ENCODE measurements around the gene DOCK2. TPM values are rescaled to one million over a fixed set of nuclear protein-coding genes. Genes with fewer than 3 reads are reported as not detected.
"Not testable (repeated sequence)": the region's sequence is repeated elsewhere in the genome, so short reads cannot be mapped to it uniquely, and the experiment has no call there.

The DOCK2 gene
- total RNA-seq, 4 donors from 2014 or later: 0.32 to 5.3 (median 2.7) TPM

GRCh38 chr5:169652057-169652456 lies 15.0 kb downstream of the DOCK2 start:
- intact Hi-C loops (cut with DNase I; ENCODE audit: low total_unique reads): no loop called here
- ATAC-seq (no peak), DNase-seq (no peak)
- Histone ChIP-seq H3K27me3 (no peaks in the 10 kb centered on the region), H3K36me3 (no peaks in the 10 kb centered on the region), H3K9me3 (no peaks in the 10 kb centered on the region), H3K4me1 (no peaks in the 10 kb centered on the region), H3K27ac (no peak overlapping the region), H3K4me3 (no peak overlapping the region)
- in situ Hi-C loops (cut with MboI; ENCODE audit: low sequenced_read_pairs in 4 of 4): no loop called here
- TF ChIP-seq CTCF (IDR thresholded peaks at IDR 0.05 in 4 of 5, conservative IDR thresholded peaks at IDR 0.05 in 1 of 5) (no peak), POLR2A (IDR thresholded peaks at IDR 0.05) (no peak)

- H3K4me3 ChIP-seq: no peak overlapping the region
- no peaks in the 10 kb centered on the region for H3K4me1 ChIP-seq
- H3K27ac ChIP-seq: no peak overlapping the region
- intact Hi-C loops (cut with DNase I; ENCODE audit: low total_unique reads) (no loop called here), in situ Hi-C loops (cut with MboI; ENCODE audit: low sequenced_read_pairs in 4 of 4) (no loop called here)
- no peak for ATAC-seq
- TF ChIP-seq CTCF (IDR thresholded peaks at IDR 0.05 in 4 of 5, conservative IDR thresholded peaks at IDR 0.05 in 1 of 5): no peak
- no peak for TF ChIP-seq POLR2A (IDR thresholded peaks at IDR 0.05)
- no peak for DNase-seq
- no peaks in the 10 kb centered on the region for H3K36me3 ChIP-seq
- H3K9me3 ChIP-seq: no peaks in the 10 kb centered on the region
- H3K27me3 ChIP-seq: no peaks in the 10 kb centered on the region
Observed at GRCh38 chr5:169653091-169653490, 16.0 kb downstream of the DOCK2 start.

- no peaks in the 10 kb centered on the region for H3K36me3 ChIP-seq
- no peak for ATAC-seq
- H3K4me1 ChIP-seq: no peaks in the 10 kb centered on the region
- H3K4me3 ChIP-seq: no peak overlapping the region
- intact Hi-C loops (cut with DNase I; ENCODE audit: low total_unique reads) (no loop called here), in situ Hi-C loops (cut with MboI; ENCODE audit: low sequenced_read_pairs in 4 of 4) (no loop called here)
- DNase-seq: no peak
- H3K27ac ChIP-seq: no peak overlapping the region
- H3K27me3 ChIP-seq: no peaks in the 10 kb centered on the region
- TF ChIP-seq POLR2A (IDR thresholded peaks at IDR 0.05) (no peak), CTCF (IDR thresholded peaks at IDR 0.05 in 4 of 5, conservative IDR thresholded peaks at IDR 0.05 in 1 of 5) (no peak)
- H3K9me3 ChIP-seq: no peaks in the 10 kb centered on the region
Observed at GRCh38 chr5:169655353-169655752, 18.3 kb downstream of the DOCK2 start.

GRCh38 chr5:169656125-169656901 lies 19.2 kb downstream of the DOCK2 start:
- Histone ChIP-seq H3K27ac (no peak overlapping the region), H3K27me3 (no peaks in the 10 kb centered on the region), H3K36me3 (no peaks in the 10 kb centered on the region), H3K9me3 (no peaks in the 10 kb centered on the region), H3K4me3 (no peak overlapping the region), H3K4me1 (no peaks in the 10 kb centered on the region)
- no peak for DNase-seq
- intact Hi-C loops (cut with DNase I; ENCODE audit: low total_unique reads): no loop called here
- TF ChIP-seq CTCF (IDR thresholded peaks at IDR 0.05 in 4 of 5, conservative IDR thresholded peaks at IDR 0.05 in 1 of 5) (no peak), POLR2A (IDR thresholded peaks at IDR 0.05) (no peak)
- in situ Hi-C loops (cut with MboI; ENCODE audit: low sequenced_read_pairs in 4 of 4): no loop called here
- no peak for ATAC-seq

- H3K4me1 ChIP-seq: no peaks in the 10 kb centered on the region
- intact Hi-C loops (cut with DNase I; ENCODE audit: low total_unique reads) (no loop called here), in situ Hi-C loops (cut with MboI; ENCODE audit: low sequenced_read_pairs in 4 of 4) (no loop called here)
- H3K4me3 ChIP-seq: no peak overlapping the region
- DNase-seq: no peak
- H3K36me3 ChIP-seq: no peaks in the 10 kb centered on the region
- TF ChIP-seq CTCF (IDR thresholded peaks at IDR 0.05 in 4 of 5, conservative IDR thresholded peaks at IDR 0.05 in 1 of 5): no peak
- no peak for TF ChIP-seq POLR2A (IDR thresholded peaks at IDR 0.05)
- no peaks in the 10 kb centered on the region for H3K27me3 ChIP-seq
- no peak for ATAC-seq
- H3K27ac ChIP-seq: no peak overlapping the region
- no peaks in the 10 kb centered on the region for H3K9me3 ChIP-seq
Observed at GRCh38 chr5:169657127-169657526, 20.1 kb downstream of the DOCK2 start.

- in situ Hi-C loops (cut with MboI; ENCODE audit: low sequenced_read_pairs in 4 of 4); H3K27me3 ChIP-seq; H3K4me1 ChIP-seq; ATAC-seq; H3K4me3 ChIP-seq; H3K27ac ChIP-seq; H3K36me3 ChIP-seq; DNase-seq; intact Hi-C loops (cut with DNase I; ENCODE audit: low total_unique reads); H3K9me3 ChIP-seq: not testable (repeated sequence)
Observed at GRCh38 chr5:169662451-169662850, 25.4 kb downstream of the DOCK2 start.
